KMS-11 (cell line): Measurements from ENCODE around the gene SLC5A7.

ENCODE experiments used
- H2AFZ ChIP-seq: fragments of 200-600 bp; sonication (generic); 2 replicates; pipeline ENCODE4 v1.6.1; 2016; ENCODE audit warnings: antibody characterized with exemption, mixed run types, low read depth
- H3K27ac ChIP-seq: fragments of 200-600 bp; sonication (generic); 2 replicates; pipeline ENCODE4 v1.6.1; 2016; ENCODE audit warnings: mild to moderate bottlenecking, mixed run types
- H3K27me3 ChIP-seq: fragments of 200-600 bp; sonication (generic); 2 replicates; pipeline ENCODE4 v1.6.1; 2017; ENCODE audit warnings: mild to moderate bottlenecking, low read depth, mixed run types, moderate library complexity; ENCODE audit not compliant: insufficient read depth
- H3K36me3 ChIP-seq: fragments of 200-600 bp; sonication (generic); 2 replicates; pipeline ENCODE4 v1.6.1; 2017; ENCODE audit warnings: mild to moderate bottlenecking, mixed run types; ENCODE audit not compliant: insufficient read depth
- H3K4me1 ChIP-seq: fragments of 200-600 bp; sonication (generic); 2 replicates; pipeline ENCODE4 v1.6.1; 2016; ENCODE audit warnings: mild to moderate bottlenecking, low read depth, mixed run types; ENCODE audit not compliant: poor library complexity, severe bottlenecking
- H3K4me2 ChIP-seq: fragments of 200-600 bp; sonication (generic); 2 replicates; pipeline ENCODE4 v1.7.0; 2016; ENCODE audit warnings: mild to moderate bottlenecking, mixed run types
- H3K4me3 ChIP-seq: fragments of 200-600 bp; sonication (generic); IDR thresholded peaks from 2 replicates; pipeline ENCODE4 v1.6.1; 2017; ENCODE audit warnings: low read depth, low read length, mixed read lengths; ENCODE audit not compliant: insufficient read depth
- H3K79me2 ChIP-seq: fragments of 200-600 bp; sonication (generic); 2 replicates; pipeline ENCODE4 v1.6.1; 2016; ENCODE audit warnings: low read depth, mixed run types; ENCODE audit not compliant: insufficient read depth
- H3K9ac ChIP-seq: fragments of 200-600 bp; sonication (generic); 2 replicates; pipeline ENCODE4 v1.6.1; 2016; ENCODE audit warnings: mild to moderate bottlenecking, mixed run types
- H4K20me1 ChIP-seq: fragments of 200-600 bp; sonication (generic); 2 replicates; pipeline ENCODE4 v1.6.1; 2016; ENCODE audit warnings: mild to moderate bottlenecking, mixed run types; ENCODE audit not compliant: insufficient read depth
- TF ChIP-seq, protein P1 (sequence below): fragments of 200-600 bp; sonication (generic); conservative IDR thresholded peaks from 2 replicates; pipeline ENCODE4 v1.6.1; 2017; ENCODE audit warnings: low read depth, mild to moderate bottlenecking, antibody characterized with exemption, low read length, moderate library complexity, mixed read lengths

SLC5A7 gene

GRCh38 chr2:108061439-108062042, 75.2 kb downstream of the SLC5A7 start:
- H3K9ac ChIP-seq: no peak overlapping the region
- no peaks in the 10 kb centered on the region for H3K79me2 ChIP-seq
- H2AFZ ChIP-seq: no peak overlapping the region
- no peaks in the 10 kb centered on the region for H3K27me3 ChIP-seq
- no peak overlapping the region for H3K27ac ChIP-seq
- H4K20me1 ChIP-seq: no peaks in the 10 kb centered on the region
- H3K4me1 ChIP-seq: no peaks in the 10 kb centered on the region
- TF ChIP-seq, protein P1, sequence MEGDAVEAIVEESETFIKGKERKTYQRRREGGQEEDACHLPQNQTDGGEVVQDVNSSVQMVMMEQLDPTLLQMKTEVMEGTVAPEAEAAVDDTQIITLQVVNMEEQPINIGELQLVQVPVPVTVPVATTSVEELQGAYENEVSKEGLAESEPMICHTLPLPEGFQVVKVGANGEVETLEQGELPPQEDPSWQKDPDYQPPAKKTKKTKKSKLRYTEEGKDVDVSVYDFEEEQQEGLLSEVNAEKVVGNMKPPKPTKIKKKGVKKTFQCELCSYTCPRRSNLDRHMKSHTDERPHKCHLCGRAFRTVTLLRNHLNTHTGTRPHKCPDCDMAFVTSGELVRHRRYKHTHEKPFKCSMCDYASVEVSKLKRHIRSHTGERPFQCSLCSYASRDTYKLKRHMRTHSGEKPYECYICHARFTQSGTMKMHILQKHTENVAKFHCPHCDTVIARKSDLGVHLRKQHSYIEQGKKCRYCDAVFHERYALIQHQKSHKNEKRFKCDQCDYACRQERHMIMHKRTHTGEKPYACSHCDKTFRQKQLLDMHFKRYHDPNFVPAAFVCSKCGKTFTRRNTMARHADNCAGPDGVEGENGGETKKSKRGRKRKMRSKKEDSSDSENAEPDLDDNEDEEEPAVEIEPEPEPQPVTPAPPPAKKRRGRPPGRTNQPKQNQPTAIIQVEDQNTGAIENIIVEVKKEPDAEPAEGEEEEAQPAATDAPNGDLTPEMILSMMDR: no peak
- no peak overlapping the region for H3K4me3 ChIP-seq
- no peaks in the 10 kb centered on the region for H3K36me3 ChIP-seq
- no peak overlapping the region for H3K4me2 ChIP-seq
